ENCODE measurements around the gene STPG3.
A peak's percentile ranks its signal among the peaks of the same experiment; 100 is the strongest.

Gene STPG3

GRCh38 chr9:137302449-137303150 lies 51.5 kb downstream of the STPG3 start:
- DNase-seq, result peak; percentile 89
